ENCODE results near the gene GADL1. TPM values are rescaled to one million over a fixed set of nuclear protein-coding genes. Genes with fewer than 3 reads are reported as not detected.

The GADL1 gene
- total RNA-seq, 1 experiment from 2014 or later = 0.09 TPM

DNA sequence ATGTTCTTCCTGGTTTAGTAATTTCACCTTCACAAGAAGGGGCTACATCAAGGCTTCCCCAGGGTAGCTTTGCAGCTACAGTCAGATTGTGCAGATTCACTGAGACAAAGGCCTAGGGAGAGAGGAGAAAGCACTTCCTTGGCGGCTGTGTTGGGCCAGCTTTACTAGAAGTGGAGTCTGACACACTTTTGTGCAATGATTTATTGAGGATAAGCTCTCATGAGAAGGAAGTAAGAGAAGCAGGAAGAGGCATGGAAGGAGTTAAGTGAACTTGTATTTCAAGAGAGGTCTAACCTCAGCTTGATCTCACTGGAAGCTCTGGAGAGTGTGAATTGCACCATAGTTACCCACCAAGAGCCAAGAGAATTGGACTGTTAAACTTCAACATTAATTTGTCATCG is 209.2 kb downstream of the GADL1 start:
- Histone ChIP-seq H3K4me1 (ENCODE audit: insufficient read depth, low read length) (no peaks in the 10 kb centered on the region), H2BK5ac (ENCODE audit: insufficient read length, low read length) (no peak overlapping the region), H2AK5ac (ENCODE audit: insufficient read length, low read length) (no peak overlapping the region), H2BK20ac (ENCODE audit: low read depth, low read length, poor library complexity, severe bottlenecking) (no peak overlapping the region), H2BK12ac (ENCODE audit: insufficient read length, low read depth, low read length) (no peak overlapping the region), H3K27ac (ENCODE audit: insufficient read length, low read depth, low read length) (no peak overlapping the region), H3T11ph (ENCODE audit: low read length) (no peak overlapping the region), H3K79me2 (ENCODE audit: insufficient read depth, low read length) (no peaks in the 10 kb centered on the region), H4K20me1 (ENCODE audit: control insufficient read depth, insufficient read depth, insufficient read length) (no peaks in the 10 kb centered on the region), H2BK120ac (ENCODE audit: low read depth, low read length, poor library complexity, severe bottlenecking) (no peak overlapping the region), H3K23ac (ENCODE audit: insufficient read length, low read depth, low read length) (no peak overlapping the region), H2BK15ac (ENCODE audit: low read depth, low read length) (no peak overlapping the region), H3K9me3 (ENCODE audit: control insufficient read depth, low read depth, low read length) (no peaks in the 10 kb centered on the region), H4K91ac (ENCODE audit: insufficient read length, low read depth, low read length) (no peak overlapping the region), H3K14ac (ENCODE audit: insufficient read depth, low read length) (no peak overlapping the region), H3K9ac (ENCODE audit: extremely low read depth, insufficient read length, low read length) (no peak overlapping the region), H3K4ac (ENCODE audit: low read depth, low read length) (no peak overlapping the region), H3K23me2 (ENCODE audit: insufficient read length, low read depth, low read length, poor library complexity, severe bottlenecking) (no peaks in the 10 kb centered on the region), H3K56ac (ENCODE audit: insufficient read length, low read depth, low read length) (no peak overlapping the region), H4K8ac (replicated peaks; ENCODE audit: insufficient read length, low read depth, low read length) (no peak overlapping the region), H3K79me1 (ENCODE audit: insufficient read depth, low read depth, low read length, poor library complexity, severe bottlenecking) (no peaks in the 10 kb centered on the region), H3K4me2 (ENCODE audit: insufficient read depth, insufficient read length, low read length) (no peak overlapping the region), H4K5ac (ENCODE audit: insufficient read length, low read depth, low read length) (no peak overlapping the region), H3K18ac (ENCODE audit: insufficient read length, low read depth, low read length) (no peak overlapping the region), H3K27me3 (ENCODE audit: insufficient read depth, low read length) (no peaks in the 10 kb centered on the region), H2AFZ (ENCODE audit: low read length) (no peak overlapping the region)
- TF ChIP-seq, protein P1, sequence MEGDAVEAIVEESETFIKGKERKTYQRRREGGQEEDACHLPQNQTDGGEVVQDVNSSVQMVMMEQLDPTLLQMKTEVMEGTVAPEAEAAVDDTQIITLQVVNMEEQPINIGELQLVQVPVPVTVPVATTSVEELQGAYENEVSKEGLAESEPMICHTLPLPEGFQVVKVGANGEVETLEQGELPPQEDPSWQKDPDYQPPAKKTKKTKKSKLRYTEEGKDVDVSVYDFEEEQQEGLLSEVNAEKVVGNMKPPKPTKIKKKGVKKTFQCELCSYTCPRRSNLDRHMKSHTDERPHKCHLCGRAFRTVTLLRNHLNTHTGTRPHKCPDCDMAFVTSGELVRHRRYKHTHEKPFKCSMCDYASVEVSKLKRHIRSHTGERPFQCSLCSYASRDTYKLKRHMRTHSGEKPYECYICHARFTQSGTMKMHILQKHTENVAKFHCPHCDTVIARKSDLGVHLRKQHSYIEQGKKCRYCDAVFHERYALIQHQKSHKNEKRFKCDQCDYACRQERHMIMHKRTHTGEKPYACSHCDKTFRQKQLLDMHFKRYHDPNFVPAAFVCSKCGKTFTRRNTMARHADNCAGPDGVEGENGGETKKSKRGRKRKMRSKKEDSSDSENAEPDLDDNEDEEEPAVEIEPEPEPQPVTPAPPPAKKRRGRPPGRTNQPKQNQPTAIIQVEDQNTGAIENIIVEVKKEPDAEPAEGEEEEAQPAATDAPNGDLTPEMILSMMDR (conservative IDR thresholded peaks at IDR 0.05) = no peak
- peaks cover 26 to 44% (median 26%) of the 10 kb centered on the region in 3 experiments for H3K36me3 Mint-ChIP-seq (ENCODE audit: insufficient read depth in 1 of 3, low read depth in 3 of 3)
- H3K4me3 Mint-ChIP-seq = no peak overlapping the region
- peaks cover 26 to 27% of the 10 kb centered on the region in 2 experiments for H3K4me1 Mint-ChIP-seq
- H3K27me3 Mint-ChIP-seq (ENCODE audit: low read depth) = no peaks in the 10 kb centered on the region
- H3K9me3 Mint-ChIP-seq = no peaks in the 10 kb centered on the region
- WGBS (ENCODE audit: extremely low coverage, insufficient read length, low lambda C conversion rate) = no CpG with 5 or more reads among the region's 2 CpGs
- no peak for DNase-seq
- H3K27ac Mint-ChIP-seq = peak overlapping the region in 2 of 3 experiments; percentile 30 to 83; a peak in 1 of 7 replicates

All from H9 (cell line).